ENCODE measurements around the gene VRK2.
A peak's percentile ranks its signal among the peaks of the same experiment; 100 is the strongest.
"Not testable (repeated sequence)": the region's sequence is repeated elsewhere in the genome, so short reads cannot be mapped to it uniquely, and the experiment has no call there.

The VRK2 gene

GRCh38 chr2:58170334-58170933, 123.8 kb downstream of the VRK2 start:
- not testable (repeated sequence) for DNase-seq

- not testable (repeated sequence) for DNase-seq
These were observed 125.2 kb downstream of the VRK2 start for GRCh38 chr2:58171831-58172230.

- not testable (repeated sequence) for DNase-seq
These were observed 130.6 kb downstream of the VRK2 start for GRCh38 chr2:58177187-58177586.

GRCh38 chr2:58180175-58180574, 133.6 kb downstream of the VRK2 start:
- not testable (repeated sequence) for DNase-seq

- DNase-seq: no peak
These were observed 134.0 kb downstream of the VRK2 start for GRCh38 chr2:58180635-58181034.

- DNase-seq: no peak
These were observed 135.9 kb downstream of the VRK2 start for GRCh38 chr2:58182527-58182926.

GRCh38 chr2:58186501-58186900, 139.9 kb downstream of the VRK2 start:
- no peak for DNase-seq

GRCh38 chr2:58187022-58187421, 140.4 kb downstream of the VRK2 start:
- DNase-seq: not testable (repeated sequence)

GRCh38 chr2:58194458-58194857, 147.9 kb downstream of the VRK2 start:
- DNase-seq: peak; percentile 86

GRCh38 chr2:58195662-58196061, 149.1 kb downstream of the VRK2 start:
- DNase-seq: no peak

- no peak for DNase-seq
These were observed 151.3 kb downstream of the VRK2 start for GRCh38 chr2:58197894-58198293.

GRCh38 chr2:58202404-58202803, 155.8 kb downstream of the VRK2 start:
- DNase-seq: no peak

GRCh38 chr2:58203018-58203417, 156.4 kb downstream of the VRK2 start:
- no peak for DNase-seq

- no peak for DNase-seq
These were observed 157.8 kb downstream of the VRK2 start for GRCh38 chr2:58204195-58204959.

- no peak for DNase-seq
These were observed 160.2 kb downstream of the VRK2 start for GRCh38 chr2:58206785-58207184.

GRCh38 chr2:58207189-58207588, 160.6 kb downstream of the VRK2 start:
- DNase-seq: no peak

Data from COR-L47 (cell line).